ENCODE measurements around the gene ZBTB46. TPM values are rescaled to one million over a fixed set of nuclear protein-coding genes. Genes with fewer than 3 reads are reported as not detected.

The ZBTB46 gene
- total RNA-seq, 4 donors from 2014 or later = 11.5 to 20.4 (median 12.6) TPM

GRCh38 chr20:63736893-63737694, 94.0 kb downstream of the ZBTB46 start:
- DNase-seq (ENCODE audit: low spot score in 2 of 2) = no peak
- no peaks in the 10 kb centered on the region for H3K9me3 ChIP-seq
- peak overlapping the region in 1 of 4 donors; percentile 65 for H3K27ac ChIP-seq
- H3K36me3 ChIP-seq = peaks cover 0 to 48% (median 0%) of the 10 kb centered on the region in 3 donors
- peak overlapping the region in 2 of 4 donors; percentile 39 to 51 for H3K4me3 ChIP-seq
- peaks cover 0 to 51% (median 33%) of the 10 kb centered on the region in 4 donors for H3K4me1 ChIP-seq
- TF ChIP-seq CTCF (IDR thresholded peaks at IDR 0.05) (no peak), EP300 (IDR thresholded peaks at IDR 0.05) (no peak), POLR2A (IDR thresholded peaks at IDR 0.05) (no peak)
- no peaks in the 10 kb centered on the region for H3K27me3 ChIP-seq
- 43 to 68% methylated on average over 3 to 15 of the region's 30 CpGs for WGBS, 2 donors

GRCh38 chr20:63735859-63736718, 95.0 kb downstream of the ZBTB46 start, which contains the start of gene LIME1:
Gene LIME1, plus strand, starts transcription at chr20:63736664. Its CDS starts 886 bp downstream, at chr20:63737550.
- Histone ChIP-seq H3K27me3 (no peaks in the 10 kb centered on the region), H3K4me3 (peak within 1 kb of the TSS in 2 of 4 donors; percentile 39 to 51), H3K27ac (peak within 1 kb of the TSS in 1 of 4 donors; percentile 65), H3K36me3 (peaks cover 0 to 40% (median 0%) of the 10 kb centered on the region in 3 donors), H3K9me3 (no peaks in the 10 kb centered on the region), H3K4me1 (peaks cover 0 to 41% (median 24%) of the 10 kb centered on the region in 4 donors)
- no peak for TF ChIP-seq POLR2A (IDR thresholded peaks at IDR 0.05)
- no peak for TF ChIP-seq CTCF (IDR thresholded peaks at IDR 0.05)
- no peak for TF ChIP-seq EP300 (IDR thresholded peaks at IDR 0.05)
- DNase-seq (ENCODE audit: low spot score in 2 of 2) = no peak
- 74 to 83% methylated on average over 30 to 31 of the region's 31 CpGs for WGBS, 2 donors

- Histone ChIP-seq H3K27me3 (no peaks in the 10 kb centered on the region), H3K4me1 (peaks cover 0 to 32% (median 21%) of the 10 kb centered on the region in 4 donors), H3K36me3 (peaks cover 0 to 49% (median 0%) of the 10 kb centered on the region in 3 donors), H3K9me3 (no peaks in the 10 kb centered on the region), H3K4me3 (no peak overlapping the region), H3K27ac (no peak overlapping the region)
- no peak for DNase-seq (ENCODE audit: low spot score in 2 of 2)
- WGBS, 2 donors = 92 to 93% methylated on average over 41 to 48 of the region's 48 CpGs
- TF ChIP-seq CTCF (IDR thresholded peaks at IDR 0.05) (no peak), EP300 (IDR thresholded peaks at IDR 0.05) (no peak)
These were observed 95.9 kb downstream of the ZBTB46 start for GRCh38 chr20:63734946-63735858.

GRCh38 chr20:63734111-63734945, 96.7 kb downstream of the ZBTB46 start:
- 91 to 96% methylated on average over 20 of the region's 25 CpGs for WGBS, 2 donors
- Histone ChIP-seq H3K4me3 (no peak overlapping the region), H3K27ac (no peak overlapping the region), H3K27me3 (no peaks in the 10 kb centered on the region), H3K36me3 (peaks cover 0 to 53% (median 0%) of the 10 kb centered on the region in 3 donors), H3K9me3 (no peaks in the 10 kb centered on the region), H3K4me1 (peaks cover 0 to 32% (median 21%) of the 10 kb centered on the region in 4 donors)
- no peak for DNase-seq (ENCODE audit: low spot score in 2 of 2)
- TF ChIP-seq EP300 (IDR thresholded peaks at IDR 0.05) (no peak), POLR2A (IDR thresholded peaks at IDR 0.05) (no peak), CTCF (IDR thresholded peaks at IDR 0.05) (no peak)

Measured in tibial nerve (tissue), 4 donors.